HG03108 (cell line): ENCODE data around the gene METTL1.

Experiments
- ATAC-seq: cut with Tn5 transposase; IDR thresholded peaks from one replicate; pipeline ENCODE4 v1.9.1; 2021; ENCODE audit warnings: moderate library complexity; ENCODE audit not compliant: unreplicated experiment

The METTL1 gene

DNA sequence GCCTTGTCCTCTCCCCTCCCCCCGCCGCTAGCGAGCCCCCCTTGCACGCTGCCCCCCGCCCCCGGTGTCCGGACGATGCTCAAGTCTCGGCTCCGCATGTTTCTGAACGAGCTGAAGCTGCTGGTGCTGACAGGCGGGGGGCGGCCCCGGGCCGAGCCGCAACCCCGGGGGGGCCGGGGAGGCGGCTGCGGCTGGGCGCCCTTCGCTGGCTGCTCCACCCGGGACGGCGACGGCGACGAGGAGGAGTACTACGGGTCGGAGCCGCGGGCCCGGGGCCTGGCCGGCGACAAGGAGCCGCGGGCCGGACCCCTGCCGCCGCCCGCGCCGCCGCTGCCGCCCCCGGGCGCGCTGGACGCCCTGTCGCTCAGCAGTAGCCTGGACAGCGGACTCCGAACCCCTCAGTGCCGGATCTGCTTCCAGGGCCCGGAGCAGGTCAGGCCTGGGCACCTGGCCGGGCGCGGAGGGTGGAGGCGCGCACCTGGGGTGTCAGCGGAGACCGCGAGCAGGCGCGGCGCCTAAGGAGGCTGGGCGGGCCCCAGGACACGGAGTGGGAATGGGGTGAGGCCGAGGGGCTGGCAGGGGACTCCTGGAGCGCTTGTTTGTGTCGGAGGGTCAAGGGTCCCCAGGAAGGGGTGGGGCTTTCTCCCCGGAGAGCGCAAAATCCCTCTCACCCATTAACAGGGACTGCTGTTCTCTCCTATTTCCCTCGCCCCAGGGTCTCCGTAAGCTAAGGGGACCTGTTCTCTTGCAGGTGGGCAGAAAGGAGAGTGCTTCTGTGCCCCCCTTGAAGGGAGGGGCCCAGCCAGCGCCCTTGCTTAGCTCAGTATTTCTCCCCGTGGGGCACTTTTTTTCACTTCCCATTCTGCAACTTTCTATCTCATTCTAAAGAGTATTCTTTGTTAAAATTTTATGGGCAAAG is 16.2 kb downstream of the METTL1 start:
- no peak for ATAC-seq

DNA sequence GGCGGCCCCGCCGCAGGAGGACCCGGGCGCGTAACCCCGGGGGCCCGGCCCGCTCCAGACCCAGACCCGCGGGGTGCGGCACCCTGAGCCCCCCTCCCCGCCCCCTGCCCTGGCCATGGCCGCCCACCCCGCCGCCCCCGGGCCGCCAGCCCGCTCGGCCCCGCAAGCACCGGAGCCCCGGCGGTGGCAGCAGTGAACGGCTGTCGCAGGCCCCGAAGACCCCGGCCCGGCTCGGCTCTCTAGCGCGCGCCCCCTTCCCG is 16.8 kb downstream of the METTL1 start:
- no peak for ATAC-seq

DNA sequence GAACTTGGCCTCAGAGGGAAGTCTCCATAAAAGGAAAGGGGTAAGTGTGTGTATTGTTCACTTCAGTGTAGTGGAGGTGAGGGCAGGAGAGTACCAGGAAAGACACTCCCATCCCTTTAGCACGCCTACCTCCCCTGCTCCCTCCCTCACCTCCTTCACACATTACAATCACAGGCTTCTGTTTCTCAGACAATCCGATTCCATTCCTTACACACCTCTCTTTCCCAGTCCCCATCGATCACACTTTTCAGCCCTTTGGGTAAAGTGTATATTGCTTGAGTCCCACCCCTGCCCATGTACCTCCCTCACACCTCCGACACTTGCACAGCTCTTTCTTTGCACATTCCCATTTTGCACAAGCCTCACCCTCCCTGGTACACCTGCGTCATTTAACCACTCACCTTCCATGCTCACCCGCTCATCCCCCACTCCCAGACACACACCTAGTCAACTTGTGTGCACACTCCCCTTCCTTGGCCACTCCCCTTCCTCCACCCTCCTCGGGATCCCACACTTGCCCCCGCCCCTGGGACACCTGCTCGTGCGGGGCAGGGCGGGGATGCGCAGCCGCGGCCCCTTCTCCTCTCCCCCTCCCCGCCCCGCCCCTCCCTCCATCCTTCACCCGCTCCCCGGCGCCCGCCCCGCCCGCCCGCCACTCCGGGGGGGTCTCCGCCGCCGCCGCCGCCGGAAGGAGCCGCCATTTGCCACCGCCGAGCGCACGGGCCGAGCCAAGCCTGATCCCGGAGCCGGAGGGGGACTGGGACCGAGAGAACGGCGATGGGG is 17.3 kb downstream of the METTL1 start, which contains the start of gene MARCHF9:
MARCHF9 (plus strand) TSS at position 693 of the 783 bp plus-strand sequence. CDS start 426 bp downstream, outside the sequence.
- ATAC-seq = peak; percentile 35

GRCh38 chr12:57753756-57754337 is 18.1 kb downstream of the METTL1 start:
- no peak for ATAC-seq

DNA sequence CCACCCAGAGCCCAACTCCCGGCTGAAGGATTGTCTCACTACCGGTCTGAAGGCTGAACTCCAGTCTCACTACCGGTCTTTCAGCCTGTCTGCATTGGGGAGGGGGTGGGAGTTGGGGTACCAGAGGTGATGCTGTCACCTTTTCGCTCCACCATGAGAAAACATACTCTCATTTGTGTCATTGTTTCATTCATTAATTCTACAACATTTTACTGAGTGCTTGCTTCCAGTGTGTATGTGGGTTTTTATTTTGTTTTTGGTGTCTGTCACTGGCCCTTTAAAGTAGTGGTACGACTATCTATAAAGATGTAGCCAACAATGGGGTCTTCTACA is 19.3 kb downstream of the METTL1 start:
- no peak for ATAC-seq

DNA sequence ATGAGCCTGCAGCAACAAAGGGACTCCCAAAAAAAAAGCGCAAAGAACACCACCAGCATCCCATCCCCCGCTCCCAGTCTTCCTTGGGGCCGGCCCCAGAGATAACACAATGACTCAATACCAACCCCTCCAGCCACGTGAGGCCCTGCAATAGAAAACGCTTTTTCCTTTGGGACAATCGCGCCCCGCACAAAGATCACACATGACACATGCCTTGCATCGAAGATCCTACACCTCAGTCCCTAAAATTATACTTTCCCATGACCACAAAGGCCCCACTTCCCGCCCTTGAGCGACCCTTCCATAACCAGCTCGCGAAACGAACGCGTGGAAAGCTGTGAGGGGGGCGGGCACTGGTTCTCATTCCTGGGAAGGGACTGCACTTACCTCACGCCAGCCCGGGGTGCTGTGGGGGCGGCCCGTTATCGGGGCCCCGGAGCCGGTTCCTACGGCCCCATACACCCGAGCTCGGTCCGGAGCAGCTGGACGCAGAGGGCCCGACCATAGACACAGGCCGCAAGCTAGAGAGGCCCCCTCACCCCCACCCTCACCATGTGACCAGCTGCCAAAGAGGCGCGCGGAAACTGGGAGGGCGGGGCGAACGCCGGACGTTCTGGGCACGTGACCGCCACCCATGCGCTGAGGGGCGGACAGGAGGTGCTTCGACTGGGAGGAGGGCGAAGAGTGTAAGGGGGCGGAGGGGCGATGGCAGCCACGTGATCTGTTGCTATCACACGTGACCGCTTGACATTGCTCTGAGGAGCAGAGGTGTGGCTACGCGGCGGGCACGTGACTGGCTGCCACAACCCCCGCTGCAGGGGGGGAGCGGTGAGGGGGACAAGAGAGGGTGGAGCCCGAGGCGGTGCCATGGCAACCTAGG is 19.9 kb downstream of the METTL1 start, which contains the start of gene CDK4:
CDK4 (minus strand) TSS at position 523 of the 880 bp plus-strand sequence. CDS start 593 bp downstream, outside the sequence.
- peak; percentile 61 for ATAC-seq

DNA sequence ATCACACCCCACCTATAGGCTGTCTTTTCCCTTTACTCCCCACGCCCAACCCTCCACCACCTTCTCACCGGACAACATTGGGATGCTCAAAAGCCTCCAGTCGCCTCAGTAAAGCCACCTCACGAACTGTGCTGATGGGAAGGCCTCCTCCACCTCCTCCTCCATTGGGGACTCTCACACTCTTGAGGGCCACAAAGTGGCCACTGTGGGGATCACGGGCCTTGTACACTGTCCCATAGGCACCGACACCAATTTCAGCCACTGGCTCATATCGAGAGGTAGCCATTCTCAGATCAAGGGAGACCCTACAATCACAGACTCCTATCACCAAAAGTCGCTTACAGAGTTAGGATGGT is 20.5 kb downstream of the METTL1 start:
- no peak for ATAC-seq

- no peak for ATAC-seq
Measured at GRCh38 chr12:57750561-57751431, 21.1 kb downstream of the METTL1 start.

DNA sequence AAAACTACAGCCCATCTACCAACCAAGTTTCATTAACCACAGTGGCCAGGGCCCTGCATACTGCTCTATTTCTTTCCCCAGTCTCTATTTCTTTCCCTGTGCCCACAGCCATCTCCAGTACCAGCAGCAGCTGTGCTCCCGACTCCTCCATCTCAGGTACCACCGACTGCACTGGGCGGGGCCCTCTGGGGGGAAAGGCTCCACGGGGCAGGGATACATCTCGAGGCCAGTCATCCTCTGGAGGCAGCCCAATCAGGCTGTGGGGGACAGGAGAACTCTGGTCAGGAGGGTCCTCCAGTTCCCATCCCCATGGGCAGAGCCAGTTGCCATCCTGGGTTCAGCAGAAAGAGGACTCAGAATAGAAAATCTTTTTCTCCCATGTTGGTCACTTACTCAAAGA is 22.8 kb downstream of the METTL1 start:
- no peak for ATAC-seq

GRCh38 chr12:57746025-57746424 is 25.9 kb downstream of the METTL1 start:
- no peak for ATAC-seq

- no peak for ATAC-seq
Measured at GRCh38 chr12:57745485-57745881, 26.4 kb downstream of the METTL1 start.

DNA sequence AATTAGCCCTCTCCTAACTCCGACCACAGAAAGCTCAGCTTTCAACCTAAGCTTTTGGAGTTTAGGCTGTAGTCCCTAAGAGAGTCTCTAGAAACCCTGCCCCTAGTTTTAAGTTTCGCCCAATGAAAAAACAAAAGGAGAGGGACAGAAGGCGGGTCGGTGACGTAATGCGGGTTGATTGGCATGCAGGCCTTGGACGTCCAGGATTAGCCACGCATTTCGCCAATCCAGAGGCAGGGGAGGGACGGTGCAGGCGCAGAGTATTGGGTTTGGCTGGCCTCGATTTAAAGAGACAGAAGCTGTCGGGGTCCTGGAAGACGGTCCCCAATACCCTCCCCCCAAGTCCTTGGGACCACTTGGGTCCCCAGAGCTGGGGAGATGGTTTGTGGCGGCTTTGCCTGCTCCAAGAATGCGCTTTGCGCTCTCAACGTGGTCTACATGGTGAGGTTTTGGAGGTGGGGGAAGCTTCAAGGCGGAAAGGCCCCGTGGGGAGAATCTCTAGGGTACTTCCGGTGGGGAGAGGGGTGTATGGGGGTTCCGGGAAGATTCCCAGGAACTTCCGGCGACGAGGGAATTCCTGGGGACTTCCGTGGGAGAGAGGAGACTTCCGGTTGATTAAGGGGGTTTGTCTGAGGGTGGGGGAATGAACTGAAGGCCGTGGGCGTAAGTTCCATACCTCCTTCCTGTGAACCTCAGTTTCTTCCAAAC is 27.0 kb downstream of the METTL1 start, which contains the start of gene TSPAN31:
TSPAN31 (plus strand) TSS at position 263 of the 708 bp plus-strand sequence; CDS start at position 379, 116 bp downstream.
- ATAC-seq = peak; percentile 82

GRCh38 chr12:57744194-57744776 is 27.6 kb downstream of the METTL1 start:
- peak; percentile 16 for ATAC-seq

DNA sequence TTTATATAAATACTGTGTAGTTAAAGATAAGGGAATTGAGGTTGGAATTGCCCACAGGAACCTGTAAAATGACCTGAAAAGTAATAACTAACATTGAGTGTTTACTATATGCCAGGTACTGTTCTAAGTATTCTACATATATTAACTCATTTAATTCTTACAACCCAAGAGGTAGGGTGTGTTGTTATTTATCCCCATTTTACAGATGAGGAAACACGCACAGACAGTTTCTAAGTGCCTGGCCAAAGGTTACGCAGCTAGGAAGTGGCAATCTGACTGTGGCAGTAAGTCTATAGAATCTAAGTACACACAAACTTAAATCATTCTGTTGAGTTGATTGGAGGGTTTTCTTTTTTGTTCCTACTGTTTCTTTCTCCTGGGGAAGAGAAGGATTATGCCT is 28.1 kb downstream of the METTL1 start:
- ATAC-seq = no peak

DNA sequence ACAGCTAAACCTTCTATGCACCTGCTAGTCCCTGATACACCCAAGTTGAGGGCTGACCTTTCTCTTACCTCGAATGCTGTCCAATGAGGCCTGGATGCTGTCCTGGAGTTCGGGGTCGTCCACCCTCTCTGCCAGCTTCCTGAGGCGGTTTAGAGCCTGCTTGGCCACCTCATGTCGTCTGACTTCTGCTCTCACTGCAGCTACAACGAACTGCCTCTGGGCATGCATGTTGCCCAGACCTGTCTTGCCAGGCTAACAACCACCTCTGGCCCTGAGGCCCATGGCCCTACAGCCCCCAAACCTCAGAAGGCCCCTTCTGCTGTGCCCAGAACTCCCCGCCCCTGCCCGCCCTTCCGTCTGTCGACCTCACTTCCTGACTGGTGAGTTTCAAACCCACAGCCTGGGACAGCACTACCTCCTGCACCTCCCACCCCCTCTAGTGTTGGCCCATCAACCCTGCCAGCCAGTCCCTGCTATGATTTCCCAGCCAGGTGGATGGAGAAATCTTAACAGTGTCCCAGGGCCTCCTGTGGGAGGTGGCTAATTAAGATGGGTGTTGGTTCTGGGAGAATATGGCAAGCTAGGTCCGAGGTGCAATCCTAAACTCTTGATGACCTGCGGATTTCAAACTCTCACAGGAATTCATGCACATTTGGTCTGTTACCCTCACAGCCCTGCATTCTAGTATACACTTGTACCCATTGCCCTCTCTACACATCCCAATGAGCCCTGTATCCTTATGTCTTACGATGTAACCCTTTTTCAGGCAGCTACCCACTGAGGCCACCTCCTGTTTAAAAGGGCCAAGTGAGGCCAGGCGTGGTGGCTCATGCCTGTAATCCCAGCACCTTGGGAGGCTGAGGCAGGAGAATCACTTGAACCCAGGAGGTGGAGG is 29.8 kb downstream of the METTL1 start:
- peak; percentile 63 for ATAC-seq

GRCh38 chr12:57741413-57741789 is 30.5 kb downstream of the METTL1 start:
- no peak for ATAC-seq

GRCh38 chr12:57740656-57741412 is 31.1 kb downstream of the METTL1 start:
- ATAC-seq = peak; percentile 45
